HepG2 (cell line): ENCODE results near the gene UPB1. TPM values are rescaled to one million over a fixed set of nuclear protein-coding genes. Genes with fewer than 3 reads are reported as not detected.

Source experiments
- FOXA3 ChIP-seq: IDR thresholded peaks from 2 replicates; pipeline ENCODE4 v1.6.1; 2016; ENCODE audit warnings: missing genetic modification reagents, missing compliant biosample characterization
- HNF1A ChIP-seq, 2 experiments: sonication (generic) in 1 of 2; formaldehyde crosslinking in 1 of 2; IDR thresholded peaks; 2 replicates each; pipeline versions ENCODE4 v1.4.0 to v1.6.1; 2016 to 2020; ENCODE audit warnings: borderline replicate concordance in 1 of 2, low read depth in 1 of 2, mild to moderate bottlenecking in 1 of 2, missing genetic modification reagents in 1 of 2
- KDM3A ChIP-seq: IDR thresholded peaks from 2 replicates; pipeline ENCODE4 v1.6.1; 2018; ENCODE audit warnings: low read depth, missing compliant biosample characterization
- MAF1 ChIP-seq: sonication (generic); formaldehyde crosslinking; IDR thresholded peaks from 2 replicates; pipeline ENCODE4 v1.5.0; 2020; ENCODE audit warnings: missing genetic modification reagents, borderline replicate concordance
- MLX ChIP-seq: IDR thresholded peaks from 2 replicates; pipeline ENCODE4 v1.6.1; 2016
- MYNN ChIP-seq: sonication (generic); formaldehyde crosslinking; IDR thresholded peaks from 2 replicates; pipeline ENCODE4 v1.4.0; 2020; ENCODE audit warnings: mild to moderate bottlenecking, low read depth, missing genetic modification reagents
- NR2F1 ChIP-seq, 2 experiments: fragments of 450-650 bp in 1 of 2; formaldehyde crosslinking in 1 of 2; IDR thresholded peaks; 2 replicates each; pipeline versions ENCODE4 v1.5.0 to v1.6.1; 2016 to 2020; ENCODE audit warnings: mild to moderate bottlenecking in 1 of 2, missing compliant biosample characterization in 1 of 2, missing genetic modification reagents in 1 of 2, moderate library complexity in 1 of 2
- STAG1 ChIP-seq: sonication (generic); formaldehyde crosslinking; IDR thresholded peaks from 2 replicates; pipeline ENCODE4 v1.4.0; 2020; ENCODE audit warnings: missing genetic modification reagents
- STAT5B ChIP-seq: sonication (generic); formaldehyde crosslinking; IDR thresholded peaks from 2 replicates; pipeline ENCODE4 v1.4.0; 2020; ENCODE audit warnings: missing genetic modification reagents
- TCF7L2 ChIP-seq: IDR thresholded peaks from 2 replicates; pipeline ENCODE4 v1.6.1; 2011; ENCODE audit warnings: mild to moderate bottlenecking, low read depth, low read length, moderate library complexity
- ZBTB38 ChIP-seq: sonication (generic); formaldehyde crosslinking; IDR thresholded peaks from 2 replicates; pipeline ENCODE4 v1.5.1; 2020; ENCODE audit warnings: mild to moderate bottlenecking, missing genetic modification reagents
- ZNF234 ChIP-seq: sonication (generic); formaldehyde crosslinking; conservative IDR thresholded peaks from 2 replicates; pipeline ENCODE4 v1.5.1; 2020; ENCODE audit warnings: mild to moderate bottlenecking, missing genetic modification reagents
- ZNF318 ChIP-seq: sonication (generic); formaldehyde crosslinking; IDR thresholded peaks from 2 replicates; pipeline ENCODE4 v1.4.0; 2020; ENCODE audit warnings: mild to moderate bottlenecking, missing genetic modification reagents
- ZSCAN21 ChIP-seq: sonication (generic); formaldehyde crosslinking; IDR thresholded peaks from 2 replicates; pipeline ENCODE4 v1.8.0; 2022; ENCODE audit warnings: mild to moderate bottlenecking, missing genetic modification reagents, moderate library complexity, borderline replicate concordance
- polyA plus RNA-seq, 8 experiments: library from polyadenylated mRNA; depleted of rRNA in 3 of 8; stranded (reverse) in 7 of 8; unstranded in 1 of 8; fragments of >200 nt; fragmentation: Illumina TruSeq in 4 of 8; extraction: Trizol in 4 of 8; gene quantifications; 2 replicates each; pipeline versions ENCODE4 v1.2.1 to v1.2.3, GENCODE V29; 2011 to 2016; ENCODE audit warnings: low read depth in 4 of 8, missing spikeins in 1 of 8, mixed read lengths in 1 of 8; ENCODE audit not compliant: insufficient read depth in 1 of 8
- total RNA-seq, 5 experiments: library from RNA; depleted of rRNA; stranded (reverse); fragments of >200 nt; fragmentation: Illumina TruSeq; extraction: Trizol; gene quantifications; 2 replicates each; pipeline ENCODE4 v1.2.3, GENCODE V29; 2016; ENCODE audit warnings: low read depth in 1 of 5

Gene UPB1
- total and polyA plus RNA-seq, 2 of the 13 experiments (the other 11 are each of a cell fraction or from before 2014, with no cell fraction given), result 0.38 to 1.2 TPM

GRCh38 chr22:24555165-24556039 lies 60.3 kb downstream of the UPB1 start, which contains the start of gene SNRPD3 (continued):
- TF ChIP-seq ZNF318 (0 out of 2 replicates have a peak, but pooled peaks have one; percentile 26), ZBTB38 (CRISPR knock-in tag) (peak; percentile 85), ZNF234 (CRISPR knock-in tag) (peak; percentile 82; the same call in 1 of the 2 replicates), STAG1 (CRISPR knock-in tag) (no peak), NR2F1 (CRISPR knock-in tag; IDR thresholded peaks at IDR 0.05) (peak in 1 of 2 experiments; percentile 60; a peak in 1 of 4 replicates), KDM3A (CRISPR knock-in tag) (peak; percentile 84), MYNN (CRISPR knock-in tag) (peak; percentile 82; the same call in 1 of the 2 replicates), HNF1A (IDR thresholded peaks at IDR 0.05; ENCODE audit: low read depth) (peak; percentile 45), HNF1A (CRISPR knock-in tag; IDR thresholded peaks at IDR 0.05; ENCODE audit: borderline replicate concordance) (peak; percentile 69; the same call in 1 of the 2 replicates), STAT5B (0 out of 2 replicates have a peak, but pooled peaks have one; percentile 31), ZSCAN21 (CRISPR knock-in tag) (peak; percentile 35; the same call in 1 of the 2 replicates), FOXA3 (CRISPR knock-in tag) (peak; percentile 68), MLX (CRISPR knock-in tag) (peak; percentile 56; the same call in 1 of the 2 replicates), MAF1 (CRISPR knock-in tag) (0 out of 2 replicates have a peak, but pooled peaks have one; percentile 89), TCF7L2 (no peak)
